ENCODE results near the gene TIMM13.

GRCh38 chr19:2434267-2434666, 6.9 kb upstream of the TIMM13 start:
- TF ChIP-seq POLR2A (IDR thresholded peaks at IDR 0.05) (no peak), CTCF (IDR thresholded peaks at IDR 0.05) (no peak), POLR2AphosphoS5 (IDR thresholded peaks at IDR 0.05) (no peak), EP300 (IDR thresholded peaks at IDR 0.05) (no peak)
